ENCODE measurements around the gene IGSF9. TPM values are rescaled to one million over a fixed set of nuclear protein-coding genes. Genes with fewer than 3 reads are reported as not detected.

The IGSF9 gene
- total RNA-seq, 1 experiment from 2014 or later = 23.4 TPM

GRCh38 chr1:159974350-159974965 lies 29.0 kb upstream of the IGSF9 start:
- Histone ChIP-seq H3K9me2 (ENCODE audit: insufficient read depth) (no peaks in the 10 kb centered on the region; the same call in 1 of the 2 replicates), H3K4me3 (no peak overlapping the region), H3K27me3 (ENCODE audit: insufficient read depth, low read depth) (peaks cover 15% of the 10 kb centered on the region), H3K4me2 (no peak overlapping the region), H3K27ac (no peak overlapping the region), H3K36me3 (ENCODE audit: low read depth) (no peaks in the 10 kb centered on the region), H3K79me2 (ENCODE audit: low read depth) (no peaks in the 10 kb centered on the region), H3F3A (ENCODE audit: insufficient read depth, low read depth) (no peaks in the 10 kb centered on the region), H4K20me1 (ENCODE audit: insufficient read depth) (no peaks in the 10 kb centered on the region), H2AFZ (no peak overlapping the region), H3K4me1 (replicated peaks; ENCODE audit: insufficient read depth) (no peaks in the 10 kb centered on the region), H3K9me3 (ENCODE audit: insufficient read depth, low read depth) (no peaks in the 10 kb centered on the region; the same call in 1 of the 2 replicates)
- no peak for TF ChIP-seq EZH2 (IDR thresholded peaks at IDR 0.05; ENCODE audit: low read depth)
- TF ChIP-seq, protein P1, sequence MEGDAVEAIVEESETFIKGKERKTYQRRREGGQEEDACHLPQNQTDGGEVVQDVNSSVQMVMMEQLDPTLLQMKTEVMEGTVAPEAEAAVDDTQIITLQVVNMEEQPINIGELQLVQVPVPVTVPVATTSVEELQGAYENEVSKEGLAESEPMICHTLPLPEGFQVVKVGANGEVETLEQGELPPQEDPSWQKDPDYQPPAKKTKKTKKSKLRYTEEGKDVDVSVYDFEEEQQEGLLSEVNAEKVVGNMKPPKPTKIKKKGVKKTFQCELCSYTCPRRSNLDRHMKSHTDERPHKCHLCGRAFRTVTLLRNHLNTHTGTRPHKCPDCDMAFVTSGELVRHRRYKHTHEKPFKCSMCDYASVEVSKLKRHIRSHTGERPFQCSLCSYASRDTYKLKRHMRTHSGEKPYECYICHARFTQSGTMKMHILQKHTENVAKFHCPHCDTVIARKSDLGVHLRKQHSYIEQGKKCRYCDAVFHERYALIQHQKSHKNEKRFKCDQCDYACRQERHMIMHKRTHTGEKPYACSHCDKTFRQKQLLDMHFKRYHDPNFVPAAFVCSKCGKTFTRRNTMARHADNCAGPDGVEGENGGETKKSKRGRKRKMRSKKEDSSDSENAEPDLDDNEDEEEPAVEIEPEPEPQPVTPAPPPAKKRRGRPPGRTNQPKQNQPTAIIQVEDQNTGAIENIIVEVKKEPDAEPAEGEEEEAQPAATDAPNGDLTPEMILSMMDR (conservative IDR thresholded peaks at IDR 0.05) = no peak
- no TSS peak for BruUV-seq (replicated peaks)
- ChIA-PET CTCF (no interaction called here), POLR2A (ENCODE audit: unreplicated experiment) (no interaction called here)
- no peak for DNase-seq
- intact Hi-C loops (cut with micrococcal nuclease; ENCODE audit: unreplicated experiment) = no loop called here

GRCh38 chr1:159973350-159973940 lies 28.0 kb upstream of the IGSF9 start:
- POLR2A ChIA-PET (ENCODE audit: unreplicated experiment) = no interaction called here
- BruUV-seq (replicated peaks) = no TSS peak
- TF ChIP-seq, protein P1 (conservative IDR thresholded peaks at IDR 0.05) = no peak
- no peak for TF ChIP-seq EZH2 (IDR thresholded peaks at IDR 0.05; ENCODE audit: low read depth)
- Histone ChIP-seq H2AFZ (no peak overlapping the region), H3K27me3 (ENCODE audit: insufficient read depth, low read depth) (peaks cover 15% of the 10 kb centered on the region), H3K4me1 (replicated peaks; ENCODE audit: insufficient read depth) (no peaks in the 10 kb centered on the region), H3K4me2 (no peak overlapping the region), H3K27ac (no peak overlapping the region), H3K79me2 (ENCODE audit: low read depth) (no peaks in the 10 kb centered on the region), H3K9me3 (ENCODE audit: insufficient read depth, low read depth) (no peaks in the 10 kb centered on the region; the same call in 1 of the 2 replicates), H3K36me3 (ENCODE audit: low read depth) (no peaks in the 10 kb centered on the region), H3K4me3 (no peak overlapping the region), H4K20me1 (ENCODE audit: insufficient read depth) (no peaks in the 10 kb centered on the region), H3F3A (ENCODE audit: insufficient read depth, low read depth) (no peaks in the 10 kb centered on the region), H3K9me2 (ENCODE audit: insufficient read depth) (no peaks in the 10 kb centered on the region; the same call in 1 of the 2 replicates)
- intact Hi-C loops (cut with micrococcal nuclease; ENCODE audit: unreplicated experiment) = no loop called here
- DNase-seq = no peak
- CTCF ChIA-PET = no interaction called here

DNA sequence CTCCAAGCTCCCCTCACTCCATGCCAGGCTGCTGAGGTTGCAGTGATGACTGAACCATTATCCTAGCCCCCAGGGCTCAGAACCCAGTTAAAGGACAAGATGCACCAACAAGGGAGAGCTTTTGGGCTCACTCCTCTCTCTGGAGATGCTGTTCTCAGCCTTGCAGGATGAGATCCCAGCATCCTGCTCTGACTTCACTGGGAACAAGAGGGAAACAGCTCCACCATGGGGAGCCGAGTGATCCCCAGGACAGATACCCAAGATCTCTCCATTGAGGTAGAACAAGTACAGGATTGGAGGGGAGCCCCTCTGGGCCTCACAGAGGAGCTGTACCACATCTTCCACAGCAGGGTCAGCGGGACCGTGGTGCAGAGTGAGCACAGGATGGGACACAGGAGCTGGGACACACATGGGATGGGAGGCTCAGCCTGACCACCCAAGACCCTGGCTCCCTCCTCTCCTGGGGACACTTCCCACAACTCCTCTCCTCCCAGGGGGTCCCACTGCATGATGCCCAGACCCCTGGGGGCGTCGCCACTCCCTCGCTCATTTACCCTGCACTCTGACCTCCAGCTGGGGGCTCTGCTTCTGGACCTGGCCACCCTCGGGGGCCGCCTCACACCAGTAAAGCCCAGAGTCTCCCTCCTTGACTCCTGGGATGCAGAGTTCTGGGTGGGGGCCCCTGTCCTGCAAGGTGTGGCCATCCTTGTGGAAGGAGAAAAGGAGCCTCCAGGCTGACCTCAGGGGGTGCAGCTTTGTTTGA lies 27.2 kb upstream of the IGSF9 start:
- CTCF ChIA-PET = no interaction called here
- Histone ChIP-seq H2AFZ (no peak overlapping the region), H3K4me1 (replicated peaks; ENCODE audit: insufficient read depth) (no peaks in the 10 kb centered on the region), H3K9me3 (ENCODE audit: insufficient read depth, low read depth) (no peaks in the 10 kb centered on the region; the same call in 1 of the 2 replicates), H3F3A (ENCODE audit: insufficient read depth, low read depth) (no peaks in the 10 kb centered on the region), H3K27me3 (ENCODE audit: insufficient read depth, low read depth) (peaks cover 15% of the 10 kb centered on the region), H3K36me3 (ENCODE audit: low read depth) (no peaks in the 10 kb centered on the region), H3K79me2 (ENCODE audit: low read depth) (no peaks in the 10 kb centered on the region), H3K9me2 (ENCODE audit: insufficient read depth) (no peaks in the 10 kb centered on the region; the same call in 1 of the 2 replicates), H4K20me1 (ENCODE audit: insufficient read depth) (no peaks in the 10 kb centered on the region), H3K4me3 (no peak overlapping the region), H3K27ac (no peak overlapping the region), H3K4me2 (no peak overlapping the region)
- no peak for TF ChIP-seq EZH2 (IDR thresholded peaks at IDR 0.05; ENCODE audit: low read depth)
- TF ChIP-seq, protein P1 (conservative IDR thresholded peaks at IDR 0.05) = no peak
- no peak for DNase-seq
- BruUV-seq (replicated peaks) = no TSS peak
- POLR2A ChIA-PET (ENCODE audit: unreplicated experiment) = no interaction called here
- intact Hi-C loops (cut with micrococcal nuclease; ENCODE audit: unreplicated experiment) = no loop called here

Measured in PC-9 (cell line).